H1 (cell line): ENCODE data around the gene NUMB. TPM values are rescaled to one million over a fixed set of nuclear protein-coding genes. Genes with fewer than 3 reads are reported as not detected.

Experiments used
- CTCF ChIA-PET: fragments of 300-600 bp; sonication (Branson Sonifier 250); formaldehyde crosslinking; loops from one replicate; lab custom pipeline; 2021; ENCODE audit not compliant: partially characterized antibody; lab: Charles Lee
- POLR2A ChIA-PET: fragments of 300-600 bp; sonication (Branson Sonifier 250); formaldehyde crosslinking; loops from one replicate; lab custom pipeline; 2021; ENCODE audit warnings: inconsistent platforms; ENCODE audit not compliant: partially characterized antibody; lab: Charles Lee
- DNase-seq, 2 experiments: peaks; one replicate each; pipeline versions ENCODE4 v3.0.0 to v3.0.0-alpha.2; 2010 to 2022; ENCODE audit warnings: low spot score in 2 of 2, low read depth in 1 of 2, mixed read lengths in 1 of 2
- FAIRE-seq: peaks from 2 replicates; lab custom pipeline; 2011; peaks lifted over from hg19 to GRCh38; lab: Jason Lieb, UNC
- H2AFZ ChIP-seq: 2 replicates; pipeline ENCODE4 v1.8.1; 2012; ENCODE audit warnings: low read length, inconsistent platforms
- H2AK5ac ChIP-seq: 2 replicates; pipeline ENCODE4 v1.6.1; 2013; ENCODE audit warnings: low read depth, low read length
- H2BK120ac ChIP-seq: replicated peaks from 2 replicates; pipeline ENCODE3; 2013; ENCODE audit warnings: low read depth, low read length, inconsistent platforms
- H2BK12ac ChIP-seq: 2 replicates; pipeline ENCODE4 v1.6.1; 2013; ENCODE audit warnings: low read depth, low read length
- H2BK15ac ChIP-seq: 2 replicates; pipeline ENCODE4 v1.6.1; 2013; ENCODE audit warnings: low read length
- H2BK20ac ChIP-seq: 2 replicates; pipeline ENCODE4 v1.6.1; 2013; ENCODE audit warnings: low read length
- H2BK5ac ChIP-seq: 2 replicates; pipeline ENCODE4 v1.6.1; 2013; ENCODE audit warnings: low read depth, low read length
- H3K14ac ChIP-seq: 2 replicates; pipeline ENCODE4 v1.6.1; 2013; ENCODE audit warnings: inconsistent platforms; ENCODE audit not compliant: insufficient read length
- H3K18ac ChIP-seq: 2 replicates; pipeline ENCODE4 v1.6.1; 2013; ENCODE audit warnings: low read length; ENCODE audit errors: extremely low read depth
- H3K23ac ChIP-seq: 2 replicates; pipeline ENCODE4 v1.6.1; 2013; ENCODE audit warnings: inconsistent platforms; ENCODE audit not compliant: insufficient read length
- H3K23me2 ChIP-seq: 2 replicates; pipeline ENCODE4 v1.6.1; 2013; ENCODE audit warnings: low read depth, low read length
- H3K27ac ChIP-seq: 2 replicates; pipeline ENCODE4 v1.6.1; 2011; ENCODE audit warnings: low read depth, low read length, inconsistent platforms
- H3K27me3 ChIP-seq, 4 experiments: replicated peaks in 1 of 4; 1 replicate in 1 of 4; 2 replicates in 3 of 4; pipeline versions ENCODE4 v1.6.1 to v1.8.1; 2011 to 2013; ENCODE audit warnings: low read length in 3 of 4, mild to moderate bottlenecking in 3 of 4, inconsistent platforms in 2 of 4, mixed read lengths in 2 of 4, moderate library complexity in 1 of 4; ENCODE audit not compliant: control insufficient read depth in 3 of 4, insufficient read depth in 3 of 4; ENCODE audit errors: extremely low read depth in 1 of 4
- H3K36me3 ChIP-seq, 4 experiments: 2 replicates each; pipeline versions ENCODE4 v1.6.1 to v1.8.1; 2011 to 2013; ENCODE audit warnings: mild to moderate bottlenecking in 4 of 4, low read length in 3 of 4, moderate library complexity in 2 of 4, control low read depth in 1 of 4, inconsistent platforms in 1 of 4; ENCODE audit not compliant: insufficient read depth in 4 of 4, control insufficient read depth in 2 of 4
- H3K4ac ChIP-seq: replicated peaks from 2 replicates; pipeline ENCODE3; 2013; ENCODE audit warnings: low read length, low read depth, mixed read lengths, inconsistent platforms; ENCODE audit not compliant: insufficient read length
- H3K4me1 ChIP-seq, 4 experiments: replicated peaks in 1 of 4; 1 replicate in 1 of 4; 2 replicates in 3 of 4; pipeline versions ENCODE4 v1.6.1 to v1.8.1; 2011 to 2013; ENCODE audit warnings: low read length in 3 of 4, inconsistent platforms in 2 of 4, mixed read lengths in 1 of 4; ENCODE audit not compliant: insufficient read depth in 4 of 4, control insufficient read depth in 3 of 4
- H3K4me2 ChIP-seq, 2 experiments: 2 replicates each; pipeline versions ENCODE4 v1.6.1 to v1.8.1; 2011 to 2013; ENCODE audit warnings: low read depth in 2 of 2, low read length in 2 of 2, control low read depth in 1 of 2, inconsistent platforms in 1 of 2, mild to moderate bottlenecking in 1 of 2; ENCODE audit not compliant: insufficient read depth in 1 of 2
- H3K4me3 ChIP-seq, 4 experiments: fragments of 200-600, 300-600 bp in 1 of 4; sonication (generic), shearing (Covaris generic), sonication (Bioruptor Twin) in 1 of 4; 2 replicates each; pipeline versions ENCODE4 v1.5.1 to v1.8.1; 2011 to 2016; ENCODE audit warnings: low read length in 4 of 4, low read depth in 3 of 4, control low read depth in 2 of 4, inconsistent platforms in 2 of 4, mild to moderate bottlenecking in 2 of 4, mixed read lengths in 1 of 4, moderate library complexity in 1 of 4; ENCODE audit not compliant: insufficient read depth in 2 of 4; ENCODE audit errors: extremely low read depth in 1 of 4
- H3K56ac ChIP-seq: replicated peaks from 2 replicates; pipeline ENCODE3; 2013; ENCODE audit warnings: low read depth, mild to moderate bottlenecking, mixed read lengths, low read length, inconsistent platforms; ENCODE audit not compliant: insufficient read length
- H3K79me1 ChIP-seq: 2 replicates; pipeline ENCODE4 v1.6.1; 2013; ENCODE audit warnings: low read depth, low read length, control low read depth
- H3K79me2 ChIP-seq, 2 experiments: 2 replicates each; pipeline versions ENCODE4 v1.6.1 to v1.8.1; 2012 to 2013; ENCODE audit warnings: low read length in 2 of 2, mild to moderate bottlenecking in 2 of 2, inconsistent platforms in 1 of 2; ENCODE audit not compliant: insufficient read depth in 2 of 2, control insufficient read depth in 1 of 2
- H3K9ac ChIP-seq, 4 experiments: replicated peaks in 1 of 4; 1 replicate in 1 of 4; 2 replicates in 3 of 4; pipeline versions ENCODE4 v1.6.1 to v1.8.1; 2011 to 2013; ENCODE audit warnings: low read depth in 3 of 4, low read length in 3 of 4, control low read depth in 2 of 4, mild to moderate bottlenecking in 2 of 4, moderate library complexity in 2 of 4, inconsistent platforms in 1 of 4; ENCODE audit errors: extremely low read depth in 1 of 4
- H3K9me3 ChIP-seq, 2 experiments: 2 replicates each; pipeline versions ENCODE4 v1.6.1 to v1.8.1; 2012 to 2013; ENCODE audit warnings: mild to moderate bottlenecking in 2 of 2, moderate library complexity in 2 of 2, control low read depth in 1 of 2, inconsistent platforms in 1 of 2, low read depth in 1 of 2, low read length in 1 of 2, mixed read lengths in 1 of 2; ENCODE audit not compliant: insufficient read depth in 2 of 2
- H4K20me1 ChIP-seq, 2 experiments: replicated peaks in 1 of 2; 2 replicates each; pipeline versions ENCODE3 to v1.8.1; 2011 to 2013; ENCODE audit warnings: inconsistent platforms in 2 of 2, low read length in 2 of 2, mild to moderate bottlenecking in 1 of 2; ENCODE audit not compliant: insufficient read depth in 2 of 2, control insufficient read depth in 1 of 2
- H4K5ac ChIP-seq: 2 replicates; pipeline ENCODE4 v1.6.1; 2013; ENCODE audit warnings: low read length, low read depth, mixed read lengths, inconsistent platforms; ENCODE audit not compliant: insufficient read length
- H4K8ac ChIP-seq: 2 replicates; pipeline ENCODE4 v1.8.0; 2013; ENCODE audit warnings: mild to moderate bottlenecking, moderate library complexity, low read length, inconsistent platforms; ENCODE audit not compliant: insufficient read depth; ENCODE audit errors: extremely low read depth
- H4K91ac ChIP-seq: replicated peaks from 2 replicates; pipeline ENCODE3; 2013; ENCODE audit warnings: low read length, mixed read lengths, inconsistent platforms; ENCODE audit not compliant: insufficient read length
- BRCA1 ChIP-seq: IDR thresholded peaks from 2 replicates; pipeline ENCODE4 v1.6.1; 2012; ENCODE audit warnings: low read depth, low read length, improper control_type of control experiment
- WGBS, 2 experiments: shearing (Covaris generic) in 1 of 2; methylation state at CpG; one replicate each; pipeline versions ENCODE4 v1.1.6 to v1.1.7; 2013 to 2015; ENCODE audit warnings: low lambda C conversion rate in 2 of 2, mixed read lengths in 2 of 2, inconsistent platforms in 1 of 2, low coverage in 1 of 2, missing lambda C conversion rate in 1 of 2; ENCODE audit not compliant: insufficient replicate concordance in 2 of 2, insufficient coverage in 1 of 2, insufficient read length in 1 of 2; ENCODE audit errors: extremely low coverage in 1 of 2, missing lambda C conversion rate in 1 of 2; 5-methylcytosine and 5-hydroxymethylcytosine counted together
- polyA plus RNA-seq, 7 experiments: library from polyadenylated mRNA; depleted of rRNA in 3 of 7; stranded (reverse) in 5 of 7; unstranded in 2 of 7; fragments of >200 nt in 5 of 7; fragments of 200-250 nt in 2 of 7; gene quantifications; 1 replicate in 5 of 7; 2 replicates in 1 of 7; 4 replicates in 1 of 7; pipeline versions ENCODE4 v1.2.1 to v1.2.3, GENCODE V29; 2011 to 2013; ENCODE audit warnings: missing spikeins in 2 of 7, mixed read lengths in 2 of 7
- total RNA-seq: library from RNA; stranded (reverse); fragmentation: NEBNext Ultra II Directional; extraction: Animal tissue kit (Norgen Biotek cat#: 25700); gene quantifications from 2 replicates; pipeline ENCODE4 v1.2.1, GENCODE V29; 2021

Gene NUMB
- total and polyA plus RNA-seq, 2 of the 8 experiments (the other 6 are each of a cell fraction or from before 2014, with no cell fraction given) = 54.3 to 78.1 TPM

DNA sequence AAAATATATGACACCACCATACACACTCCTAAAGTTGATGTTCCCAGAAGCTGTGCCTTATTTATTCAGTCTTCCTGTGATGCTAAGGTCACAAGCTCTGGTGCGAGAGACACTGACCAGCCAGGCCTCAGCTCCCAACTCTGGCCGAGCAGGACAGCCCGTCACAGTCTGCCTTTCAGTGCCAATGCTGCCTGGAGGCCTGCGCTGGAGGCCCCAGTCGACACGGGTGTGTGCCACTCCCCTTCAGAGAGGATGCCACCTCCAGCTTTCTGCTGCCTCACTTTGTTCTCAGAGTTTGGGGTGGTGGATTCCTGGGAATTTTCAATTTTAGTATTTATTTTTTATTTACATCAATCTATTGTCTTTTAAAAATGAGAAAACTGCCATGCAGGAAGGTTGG, 228.3 kb downstream of the NUMB start:
- H2BK120ac ChIP-seq = no peak overlapping the region
- peaks cover 6 to 33% (median 16%) of the 10 kb centered on the region in 4 experiments for H3K4me1 ChIP-seq
- POLR2A ChIA-PET = interaction anchor here (0.7 kb wide), 1 partner anchor 12 kb away, joined by 3 read pairs; no protein-coding TSS in a partner anchor
- no peaks in the 10 kb centered on the region for H3K9me3 ChIP-seq
- H4K8ac ChIP-seq = 0 out of 2 replicates have a peak overlapping the region, but pooled peaks have one; percentile 22
- H3K36me3 ChIP-seq = no peaks in the 10 kb centered on the region; a peak in 2 of 8 replicates
- CTCF ChIA-PET = interaction anchor here (0.6 to 5.6 kb wide), 18 partner anchors 9 to 291 kb away, joined by 3 to 50 read pairs (median 4); no protein-coding TSS in a partner anchor
- no peak overlapping the region for H3K4me3 ChIP-seq
- no peaks in the 10 kb centered on the region for H3K79me1 ChIP-seq
- H3K79me2 ChIP-seq = no peaks in the 10 kb centered on the region
- H4K20me1 ChIP-seq = no peaks in the 10 kb centered on the region
- H3K27ac ChIP-seq = no peak overlapping the region
- FAIRE-seq (no peak), DNase-seq (no peak)
- 94% methylated on average over 6 of the region's 6 CpGs; no CpG with 5 or more reads in 1 of the 2 experiments for WGBS, 2 experiments
- H4K5ac ChIP-seq = no peak overlapping the region
- H3K4ac ChIP-seq = no peak overlapping the region
- H3K9ac ChIP-seq = no peak overlapping the region
- no peak overlapping the region for H4K91ac ChIP-seq
- H2BK15ac ChIP-seq = 0 out of 2 replicates have a peak overlapping the region, but pooled peaks have one; percentile 77
- H3K23me2 ChIP-seq = no peaks in the 10 kb centered on the region
- H3K18ac ChIP-seq = no peak overlapping the region
- no peak overlapping the region for H2BK5ac ChIP-seq
- no peak overlapping the region for H3K14ac ChIP-seq
- H3K27me3 ChIP-seq = no peaks in the 10 kb centered on the region; a peak in 1 of 7 replicates
- no peak overlapping the region for H2AFZ ChIP-seq
- H2AK5ac ChIP-seq = no peak overlapping the region
- no peak overlapping the region for H2BK12ac ChIP-seq
- no peak overlapping the region for H2BK20ac ChIP-seq
- no peak overlapping the region for H3K4me2 ChIP-seq
- H3K23ac ChIP-seq = no peak overlapping the region
- no peak overlapping the region for H3K56ac ChIP-seq
- no peak for TF ChIP-seq BRCA1
